GM13977 (cell line): ENCODE results near the gene GDA.

Source experiments
- DNase-seq: peaks from one replicate; pipeline ENCODE4 v3.0.0; 2012; ENCODE audit warnings: low spot score
- in situ Hi-C: fragments of 300-500 bp; cut with MboI; formaldehyde crosslinking; loops from one replicate; pipeline ENCODE4 v1.12.0; 2022; ENCODE audit warnings: low sequenced_read_pairs, low pct_unique_long_range_greater_than_20kb, mixed read lengths, inconsistent platforms; ENCODE audit not compliant: unreplicated experiment
- TF ChIP-seq, protein P1 (sequence below): IDR thresholded peaks from 2 replicates; pipeline ENCODE4 v1.5.1; 2012; ENCODE audit warnings: mild to moderate bottlenecking, control low read depth; ENCODE audit not compliant: insufficient read depth; ENCODE audit errors: extremely low read depth, missing control alignments

The GDA gene

DNA sequence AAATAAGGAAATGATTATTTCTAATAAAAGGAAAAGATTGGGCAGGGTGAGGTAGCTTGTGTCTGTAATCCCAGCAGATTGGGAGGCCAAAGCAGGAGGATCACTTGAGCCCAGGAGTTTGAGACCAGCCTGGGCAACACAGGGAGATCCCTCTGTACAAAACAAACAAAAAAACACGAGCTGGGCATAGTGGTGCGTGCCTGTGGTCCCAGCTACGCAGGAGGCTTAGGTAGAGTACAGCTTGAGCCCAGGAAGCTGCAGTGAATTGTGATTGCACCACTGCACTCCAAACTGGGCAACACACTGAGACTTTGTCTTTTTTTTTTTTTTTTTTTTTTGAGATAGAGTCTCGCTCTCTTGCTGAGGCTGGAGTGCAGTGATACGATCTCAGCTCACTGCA lies 18.8 kb downstream of the GDA start:
- TF ChIP-seq, protein P1, sequence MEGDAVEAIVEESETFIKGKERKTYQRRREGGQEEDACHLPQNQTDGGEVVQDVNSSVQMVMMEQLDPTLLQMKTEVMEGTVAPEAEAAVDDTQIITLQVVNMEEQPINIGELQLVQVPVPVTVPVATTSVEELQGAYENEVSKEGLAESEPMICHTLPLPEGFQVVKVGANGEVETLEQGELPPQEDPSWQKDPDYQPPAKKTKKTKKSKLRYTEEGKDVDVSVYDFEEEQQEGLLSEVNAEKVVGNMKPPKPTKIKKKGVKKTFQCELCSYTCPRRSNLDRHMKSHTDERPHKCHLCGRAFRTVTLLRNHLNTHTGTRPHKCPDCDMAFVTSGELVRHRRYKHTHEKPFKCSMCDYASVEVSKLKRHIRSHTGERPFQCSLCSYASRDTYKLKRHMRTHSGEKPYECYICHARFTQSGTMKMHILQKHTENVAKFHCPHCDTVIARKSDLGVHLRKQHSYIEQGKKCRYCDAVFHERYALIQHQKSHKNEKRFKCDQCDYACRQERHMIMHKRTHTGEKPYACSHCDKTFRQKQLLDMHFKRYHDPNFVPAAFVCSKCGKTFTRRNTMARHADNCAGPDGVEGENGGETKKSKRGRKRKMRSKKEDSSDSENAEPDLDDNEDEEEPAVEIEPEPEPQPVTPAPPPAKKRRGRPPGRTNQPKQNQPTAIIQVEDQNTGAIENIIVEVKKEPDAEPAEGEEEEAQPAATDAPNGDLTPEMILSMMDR = no peak
- in situ Hi-C loops = no loop called here
- no peak for DNase-seq

DNA sequence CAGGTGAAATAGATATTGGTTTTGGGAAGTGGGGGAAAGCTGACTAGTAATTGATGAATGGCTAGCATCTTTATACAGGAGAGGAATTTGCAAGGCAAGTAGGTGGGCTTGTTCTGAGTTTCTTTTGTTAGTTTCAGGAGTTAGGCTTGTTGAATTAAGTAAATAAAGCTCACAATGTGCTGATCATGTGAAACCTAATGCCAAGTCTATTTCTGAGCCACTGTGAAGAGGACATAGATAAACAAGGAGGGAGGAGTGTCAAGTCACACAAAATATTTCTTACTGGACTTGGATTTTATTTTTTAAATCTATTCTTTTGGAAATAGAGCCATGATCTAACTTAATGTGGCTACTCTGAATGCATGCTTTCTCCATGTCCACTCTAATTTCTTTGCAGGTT lies 19.9 kb downstream of the GDA start:
- TF ChIP-seq, protein P1 = no peak
- in situ Hi-C loops = no loop called here
- DNase-seq = no peak

DNA sequence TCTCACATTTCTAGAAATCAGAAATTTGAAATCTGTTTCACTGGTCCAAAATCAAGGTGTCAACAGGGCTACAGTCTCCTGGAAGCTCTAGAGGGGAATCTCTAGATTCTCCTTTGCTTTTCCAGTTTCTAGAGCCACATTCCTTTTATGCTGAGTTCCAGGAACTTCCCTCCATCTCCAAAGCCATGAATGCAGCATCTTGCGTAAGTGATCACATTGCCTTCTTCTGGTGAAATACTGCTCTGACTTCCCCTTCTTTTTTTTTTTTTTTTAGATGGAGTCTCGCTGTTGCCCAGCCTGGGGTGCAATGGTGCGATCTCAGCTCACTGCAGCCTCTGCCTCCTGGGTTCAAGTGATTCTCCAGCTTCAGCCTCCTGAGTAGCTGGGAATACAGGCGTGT lies 23.8 kb downstream of the GDA start:
- DNase-seq = no peak
- in situ Hi-C loops = no loop called here
- TF ChIP-seq, protein P1 = no peak

DNA sequence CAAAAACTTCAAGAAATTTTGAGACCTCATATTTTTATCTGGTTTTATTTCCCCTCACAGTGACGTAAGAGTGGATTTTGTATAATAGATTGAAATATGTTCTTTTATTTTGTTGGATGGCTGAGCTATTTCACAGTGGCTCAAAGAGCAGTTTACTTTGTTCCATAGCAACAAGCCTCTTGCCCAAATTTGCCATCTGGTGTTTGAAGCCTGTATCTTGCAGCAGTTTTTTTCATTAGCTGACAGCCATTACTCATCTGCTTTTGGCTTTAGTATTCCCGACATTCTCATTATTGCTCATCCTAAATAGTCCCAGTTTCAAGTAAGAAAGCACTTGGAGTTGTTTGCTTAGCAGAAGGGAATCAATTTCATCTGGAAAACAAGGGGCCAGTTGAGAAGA lies 36.3 kb downstream of the GDA start:
- no peak for DNase-seq
- in situ Hi-C loops = no loop called here
- TF ChIP-seq, protein P1 = no peak

DNA sequence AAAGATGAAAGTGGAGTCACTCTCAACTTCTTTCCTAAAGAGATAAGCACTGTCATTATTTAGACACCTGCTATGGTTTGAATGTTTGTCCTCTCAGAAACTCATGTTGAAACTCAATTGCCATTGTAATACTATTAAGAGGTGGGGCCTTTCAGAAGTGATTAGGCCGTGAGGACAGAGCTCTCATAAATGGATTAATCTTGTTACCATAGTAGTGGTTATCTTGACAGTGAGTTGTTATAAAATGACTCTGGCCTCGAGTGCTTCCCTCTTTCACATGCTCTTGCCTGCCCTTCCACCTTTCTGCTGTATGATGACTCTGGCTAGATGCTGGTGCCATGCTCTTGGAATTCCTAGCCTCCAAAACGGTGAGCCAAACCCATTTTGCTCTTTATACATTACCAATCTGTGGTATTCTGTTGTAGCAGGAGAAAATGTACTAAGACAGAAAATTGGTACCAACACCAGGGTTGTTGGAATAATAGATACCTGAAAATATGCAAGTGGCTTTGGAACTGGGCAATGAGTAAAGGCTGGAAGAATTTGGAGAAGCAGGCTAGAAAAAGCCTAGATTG lies 38.0 kb downstream of the GDA start:
- DNase-seq = no peak
- TF ChIP-seq, protein P1 = no peak
- in situ Hi-C loops = no loop called here

DNA sequence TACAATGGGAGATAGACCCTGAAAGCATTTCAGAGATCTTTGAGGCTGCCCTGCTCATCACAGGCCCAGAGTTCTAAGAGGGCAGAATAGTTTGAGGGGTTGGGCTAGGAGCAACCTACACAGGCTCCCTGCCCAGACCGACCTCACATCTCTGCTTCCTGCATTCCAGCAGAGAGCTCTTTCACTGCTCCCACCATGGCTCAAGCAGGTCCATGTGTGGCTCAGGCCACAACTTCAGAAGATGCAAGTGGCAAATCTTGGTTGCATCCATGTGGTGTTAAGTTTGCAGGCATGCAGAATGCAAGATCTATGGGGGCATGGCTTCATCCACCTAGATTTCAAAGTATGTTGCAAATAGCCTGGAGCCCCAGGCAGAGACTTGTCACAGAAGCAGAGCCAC lies 39.0 kb downstream of the GDA start:
- TF ChIP-seq, protein P1 = no peak
- no peak for DNase-seq
- in situ Hi-C loops = no loop called here

DNA sequence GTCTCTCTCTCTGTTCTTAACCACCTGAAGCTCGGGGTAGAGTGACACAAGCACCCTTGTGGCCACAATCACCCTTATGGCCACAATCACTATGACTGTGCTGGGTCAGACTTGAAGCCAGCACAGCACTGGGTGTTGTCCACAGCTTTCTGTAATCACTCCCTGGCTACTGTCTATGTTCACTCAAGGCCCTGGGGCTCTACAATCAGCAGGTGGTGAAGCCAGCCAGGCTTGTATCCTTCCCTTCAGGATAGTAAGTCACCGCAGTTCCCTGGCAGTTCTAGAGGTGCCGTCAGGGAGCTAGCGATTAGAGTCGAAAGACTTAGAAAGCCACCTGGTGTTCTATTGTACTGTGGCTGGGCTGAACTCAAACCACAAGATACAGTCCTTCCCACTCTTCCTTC lies 44.2 kb downstream of the GDA start:
- no peak for DNase-seq
- TF ChIP-seq, protein P1 = no peak
- in situ Hi-C loops = no loop called here
